Globus pallidus (tissue), 1 donor: ENCODE measurements around the gene EPHB1.

Experiments
- DNase-seq: peaks from one replicate; pipeline ENCODE4 v3.0.0-alpha.2; 2015; ENCODE audit warnings: low spot score

The EPHB1 gene

GRCh38 chr3:134809427-134810051 lies 14.5 kb downstream of the EPHB1 start:
- no peak for DNase-seq

- no peak for DNase-seq
Observed at GRCh38 chr3:134810052-134810435, 15.0 kb downstream of the EPHB1 start.

GRCh38 chr3:134810850-134811249 lies 15.8 kb downstream of the EPHB1 start:
- DNase-seq: no peak

GRCh38 chr3:134813618-134814017 lies 18.6 kb downstream of the EPHB1 start:
- no peak for DNase-seq

GRCh38 chr3:134815519-134815918 lies 20.5 kb downstream of the EPHB1 start:
- DNase-seq: no peak

- DNase-seq: no peak
Observed at GRCh38 chr3:134816623-134817022, 21.6 kb downstream of the EPHB1 start.

GRCh38 chr3:134817297-134817696 lies 22.2 kb downstream of the EPHB1 start:
- no peak for DNase-seq

- no peak for DNase-seq
Observed at GRCh38 chr3:134820994-134821393, 25.9 kb downstream of the EPHB1 start.

- no peak for DNase-seq
Observed at GRCh38 chr3:134822090-134822489, 27.0 kb downstream of the EPHB1 start.

- no peak for DNase-seq
Observed at GRCh38 chr3:134823679-134824078, 28.6 kb downstream of the EPHB1 start.

GRCh38 chr3:134824791-134825190 lies 29.7 kb downstream of the EPHB1 start:
- no peak for DNase-seq

- no peak for DNase-seq
Observed at GRCh38 chr3:134827213-134827612, 32.2 kb downstream of the EPHB1 start.

GRCh38 chr3:134829721-134830120 lies 34.7 kb downstream of the EPHB1 start:
- DNase-seq: no peak

GRCh38 chr3:134832585-134832984 lies 37.5 kb downstream of the EPHB1 start:
- DNase-seq: no peak

- no peak for DNase-seq
Observed at GRCh38 chr3:134833453-134834163, 38.5 kb downstream of the EPHB1 start.

GRCh38 chr3:134836921-134837320 lies 41.9 kb downstream of the EPHB1 start:
- DNase-seq: no peak

- DNase-seq: no peak
Observed at GRCh38 chr3:134838599-134838998, 43.5 kb downstream of the EPHB1 start.

GRCh38 chr3:134839422-134839821 lies 44.4 kb downstream of the EPHB1 start:
- no peak for DNase-seq

- peak; percentile 35 for DNase-seq
Observed at GRCh38 chr3:134839990-134840389, 44.9 kb downstream of the EPHB1 start.

- DNase-seq: no peak
Observed at GRCh38 chr3:134840459-134840858, 45.4 kb downstream of the EPHB1 start.

GRCh38 chr3:134846084-134846483 lies 51.0 kb downstream of the EPHB1 start:
- DNase-seq: no peak

- no peak for DNase-seq
Observed at GRCh38 chr3:134846911-134847317, 51.9 kb downstream of the EPHB1 start.

GRCh38 chr3:134847349-134847748 lies 52.3 kb downstream of the EPHB1 start:
- DNase-seq: no peak

- DNase-seq: no peak
Observed at GRCh38 chr3:134849561-134849960, 54.5 kb downstream of the EPHB1 start.
